Upper lobe of right lung (tissue), 1 donor: ENCODE measurements around the gene CHMP1A. TPM values are rescaled to one million over a fixed set of nuclear protein-coding genes. Genes with fewer than 3 reads are reported as not detected.
"Not testable (repeated sequence)": the region's sequence is repeated elsewhere in the genome, so short reads cannot be mapped to it uniquely, and the experiment has no call there.

ENCODE experiments used
- ATAC-seq: fragments of 200-7000 bp; cut with Tn5 transposase; one replicate; pipeline ENCODE4 v1.9.1; 2020; ENCODE audit warnings: mild to moderate bottlenecking, moderate library complexity
- DNase-seq: peaks from one replicate; pipeline ENCODE4 v3.0.0-alpha.2; 2020
- H3K27ac ChIP-seq: fragments of 200-600 bp; one replicate; pipeline ENCODE4 v1.8.0; 2022
- H3K27me3 ChIP-seq: fragments of 200-600 bp; one replicate; pipeline ENCODE4 v1.8.0; 2022; ENCODE audit warnings: mild to moderate bottlenecking
- H3K36me3 ChIP-seq: fragments of 200-600 bp; one replicate; pipeline ENCODE4 v1.8.0; 2022
- H3K4me1 ChIP-seq: fragments of 200-600 bp; one replicate; pipeline ENCODE4 v1.8.0; 2022
- H3K4me3 ChIP-seq: fragments of 200-600 bp; one replicate; pipeline ENCODE4 v1.8.0; 2022; ENCODE audit warnings: mild to moderate bottlenecking
- H3K9me3 ChIP-seq: fragments of 200-600 bp; one replicate; pipeline ENCODE4 v1.8.0; 2022
- CTCF ChIP-seq: fragments of 200-600 bp; IDR thresholded peaks from one replicate; pipeline ENCODE4 v1.8.0; 2022; ENCODE audit warnings: antibody characterized with exemption
- intact Hi-C: fragments of 100-400 bp; cut with DNase I; formaldehyde crosslinking; loops from one replicate; pipeline ENCODE4 v1.11.0; 2022
- total RNA-seq: library from RNA; stranded (reverse); fragmentation: NEBNext Ultra II Directional; extraction: Animal tissue kit (Norgen Biotek cat#: 25700); gene quantifications from one replicate; pipeline ENCODE4 v1.2.1, GENCODE V29; 2021
- donor health status: DM: no; HTN: yes; CAD: no; lungs with severe emphysema.

CHMP1A gene
- total RNA-seq, 1 donor from 2014 or later: 74.0 TPM

DNA sequence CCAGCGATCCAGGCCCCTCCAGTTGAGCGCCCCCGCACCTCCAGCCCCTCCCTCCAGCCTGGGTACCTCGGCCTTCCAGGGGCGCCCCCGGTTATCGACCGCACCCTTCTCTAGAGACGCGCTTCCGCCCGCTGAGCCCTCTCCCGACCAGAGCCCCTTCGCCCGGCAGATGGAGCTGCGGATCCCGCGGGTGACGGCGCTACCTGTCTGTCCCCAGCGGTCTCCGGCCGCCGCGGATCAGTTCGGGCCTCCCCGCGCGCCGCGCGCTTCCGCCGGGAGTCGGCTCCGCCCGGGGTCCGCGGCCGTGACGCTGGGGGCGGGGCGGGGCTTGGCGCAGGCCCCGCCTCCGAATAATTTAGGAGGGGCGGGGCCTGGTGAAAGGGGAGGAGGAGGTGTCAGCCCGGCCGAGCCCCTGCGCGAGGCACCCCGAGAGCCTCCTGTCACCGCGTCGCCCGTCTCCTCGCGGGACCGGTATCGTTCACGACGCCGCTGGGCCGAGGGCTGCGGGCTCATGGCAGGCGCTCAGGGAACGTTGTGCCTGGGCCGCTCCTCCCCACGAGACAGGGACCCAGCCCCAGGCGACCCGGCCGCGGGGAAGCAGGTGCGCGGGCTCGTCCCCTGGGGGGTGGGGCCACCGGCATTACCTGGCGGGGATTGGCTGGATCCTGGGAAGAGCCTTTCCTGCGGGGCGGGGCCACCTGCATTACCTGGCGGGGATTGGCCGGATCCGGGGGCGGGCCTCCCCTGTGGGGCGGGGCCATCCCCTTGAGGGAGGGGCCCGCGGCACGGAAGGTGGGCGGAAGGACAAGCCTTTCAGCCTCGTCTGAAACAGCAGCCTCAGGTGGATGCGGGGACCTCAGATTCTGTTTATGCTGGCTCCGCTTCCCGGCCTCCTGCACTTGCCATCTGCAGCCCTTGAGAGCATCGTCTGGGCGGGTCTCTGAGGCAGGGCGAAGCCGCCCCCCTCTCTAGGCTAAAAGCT lies 44.2 kb upstream of the CHMP1A start, which contains the start of gene SPATA2L:
Gene SPATA2L (minus strand): TSS at position 281 of the 982 bp plus-strand sequence. CDS start 473 bp downstream, outside the sequence.
- Histone ChIP-seq H3K27ac (peak within 1 kb of the TSS; percentile 84), H3K9me3 (no peaks in the 10 kb centered on the region), H3K36me3 (no peaks in the 10 kb centered on the region), H3K27me3 (no peaks in the 10 kb centered on the region), H3K4me1 (peaks cover 18% of the 10 kb centered on the region), H3K4me3 (peak within 1 kb of the TSS; percentile 70)
- intact Hi-C loops: no loop called here
- TF ChIP-seq CTCF: no peak
- ATAC-seq (peak; percentile 89), DNase-seq (peak; percentile 98)

DNA sequence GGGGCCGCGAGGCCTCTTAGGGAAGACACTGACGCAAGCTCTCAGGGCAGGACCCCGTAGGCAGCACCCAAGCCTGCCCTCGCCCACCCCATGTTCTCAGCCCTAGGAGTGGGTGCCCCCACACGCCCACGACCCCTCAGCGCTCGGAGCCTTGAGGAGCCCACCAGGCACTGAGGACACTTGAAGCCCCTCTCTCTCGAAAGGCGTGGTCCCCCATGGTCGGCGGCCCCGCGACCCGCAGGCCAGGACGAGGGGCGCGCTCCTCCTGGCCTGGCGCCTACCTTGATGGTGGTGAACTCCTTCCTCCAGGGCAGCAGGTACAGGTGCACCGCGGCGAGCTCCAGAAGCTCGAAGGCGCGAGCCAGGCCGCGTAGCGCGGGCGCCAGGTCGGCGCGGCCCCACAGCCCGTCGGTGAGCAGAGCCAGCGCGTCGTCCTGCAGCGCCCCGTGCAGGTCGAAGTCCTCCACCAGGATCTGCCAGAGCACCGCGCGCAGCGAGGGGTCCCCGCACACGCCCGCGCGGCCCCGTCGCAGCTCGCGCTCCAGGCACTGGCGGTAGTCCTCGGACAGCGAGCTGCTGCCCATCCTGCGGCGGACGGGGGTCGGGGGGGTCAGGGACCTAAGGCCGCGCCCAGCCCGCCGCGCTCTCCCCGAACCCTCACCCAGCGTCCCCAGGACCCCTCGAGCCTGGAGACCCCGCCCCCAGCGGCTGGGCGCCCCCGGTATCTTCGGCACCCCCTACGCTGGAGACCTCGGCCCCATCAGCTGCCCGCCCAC lies 43.3 kb upstream of the CHMP1A start:
- Histone ChIP-seq H3K36me3 (no peaks in the 10 kb centered on the region), H3K27ac (peak overlapping the region; percentile 84), H3K4me1 (peaks cover 14% of the 10 kb centered on the region), H3K9me3 (no peaks in the 10 kb centered on the region), H3K4me3 (peak overlapping the region; percentile 70), H3K27me3 (no peaks in the 10 kb centered on the region)
- peak; percentile 32 for ATAC-seq
- DNase-seq: peak; percentile 85
- TF ChIP-seq CTCF: peak; percentile 16
- intact Hi-C loops: no loop called here

DNA sequence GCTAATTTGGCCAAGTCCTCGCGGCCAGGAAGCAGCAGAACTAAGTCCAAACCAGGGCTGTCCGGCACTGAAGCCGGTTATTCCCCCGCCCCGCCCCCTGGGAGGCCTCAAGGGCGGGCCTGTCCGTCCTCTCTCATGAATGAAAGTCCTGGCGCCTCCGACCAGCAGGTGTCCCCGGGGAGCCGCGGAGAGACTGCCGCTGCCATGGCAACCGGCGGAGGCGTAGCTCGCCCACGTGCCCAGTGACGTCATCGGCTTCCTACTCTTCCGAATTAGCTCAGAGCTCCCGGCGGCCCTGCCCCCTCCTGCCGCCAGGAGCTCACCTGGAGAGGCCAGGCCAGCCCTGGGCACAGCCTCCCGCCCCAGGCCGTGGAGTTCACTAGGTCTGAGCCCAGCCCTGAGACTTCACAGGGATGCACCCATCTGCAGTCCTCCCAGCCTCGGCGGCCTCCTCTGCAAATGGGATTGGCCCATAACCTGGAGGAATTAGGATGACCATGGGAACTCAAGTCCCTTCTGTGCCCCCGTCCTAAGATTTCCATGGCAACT lies 42.7 kb upstream of the CHMP1A start:
- H3K9me3 ChIP-seq: no peaks in the 10 kb centered on the region
- ATAC-seq (peak; percentile 79), DNase-seq (peak; percentile 100)
- peak overlapping the region; percentile 84 for H3K27ac ChIP-seq
- no peaks in the 10 kb centered on the region for H3K27me3 ChIP-seq
- peak; percentile 83 for TF ChIP-seq CTCF
- intact Hi-C loops: no loop called here
- peaks cover 14% of the 10 kb centered on the region for H3K4me1 ChIP-seq
- peak overlapping the region; percentile 70 for H3K4me3 ChIP-seq
- H3K36me3 ChIP-seq: no peaks in the 10 kb centered on the region

DNA sequence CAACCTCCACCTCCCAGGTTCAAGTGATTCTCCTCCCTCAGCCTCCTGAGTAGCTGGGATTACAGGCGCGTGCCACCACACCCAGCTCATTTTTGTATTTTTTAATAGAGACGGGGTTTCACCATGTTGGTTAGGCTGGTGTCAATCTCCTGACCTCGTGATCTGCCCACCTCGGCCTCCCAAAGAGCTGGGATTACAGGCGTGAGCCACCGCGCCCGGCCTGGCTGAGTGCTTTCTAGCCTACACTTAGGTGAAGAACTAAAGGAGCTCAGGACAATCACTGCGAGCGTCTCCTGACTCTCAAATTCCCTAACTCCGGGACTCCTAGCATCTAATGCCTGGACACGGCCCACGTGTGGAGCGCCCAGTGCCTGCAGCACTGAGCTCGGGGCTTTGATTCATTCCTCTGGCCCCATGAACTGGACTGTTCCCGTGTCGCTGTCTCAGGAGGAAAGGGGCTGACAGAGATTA lies 42.2 kb upstream of the CHMP1A start:
- ATAC-seq, H3K9me3 ChIP-seq, H3K36me3 ChIP-seq, H3K27me3 ChIP-seq, DNase-seq, intact Hi-C loops: not testable (repeated sequence)
- Histone ChIP-seq H3K27ac (peak overlapping the region; percentile 43), H3K4me3 (peak overlapping the region; percentile 70), H3K4me1 (peaks cover 14% of the 10 kb centered on the region)

DNA sequence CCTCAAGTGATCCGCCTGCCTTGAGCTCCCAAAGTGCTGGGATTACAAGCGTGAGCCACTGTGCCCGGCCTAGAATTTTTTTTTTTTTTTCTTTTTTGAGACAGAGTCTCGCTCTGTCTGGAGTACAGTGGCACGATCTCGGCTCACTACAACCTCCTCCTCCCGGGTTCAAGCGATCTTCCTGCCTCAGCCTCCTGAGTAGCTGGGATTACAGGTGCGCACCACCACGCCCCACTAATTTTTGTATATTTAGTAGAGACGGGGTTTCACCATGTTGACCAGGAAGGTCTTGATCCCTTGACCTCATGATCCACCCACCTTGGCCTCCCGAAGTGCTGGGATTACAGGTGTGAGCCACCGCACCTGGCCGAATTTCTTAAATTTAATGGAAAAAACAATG lies 41.2 kb upstream of the CHMP1A start:
- ATAC-seq, DNase-seq, H3K27me3 ChIP-seq, intact Hi-C loops, H3K36me3 ChIP-seq, H3K4me3 ChIP-seq, H3K27ac ChIP-seq, H3K9me3 ChIP-seq: not testable (repeated sequence)
- H3K4me1 ChIP-seq: peaks cover 14% of the 10 kb centered on the region

GRCh38 chr16:89697616-89698331 lies 40.3 kb upstream of the CHMP1A start:
- DNase-seq: no peak

More at GRCh38 chr16:89697616-89698331, 40.3 kb upstream of the CHMP1A start:
- ATAC-seq: no peak
- no peaks in the 10 kb centered on the region for H3K36me3 ChIP-seq
- no peak overlapping the region for H3K4me3 ChIP-seq
- intact Hi-C loops: no loop called here
- TF ChIP-seq CTCF: no peak
- no peaks in the 10 kb centered on the region for H3K9me3 ChIP-seq
- H3K4me1 ChIP-seq: peaks cover 14% of the 10 kb centered on the region
- no peaks in the 10 kb centered on the region for H3K27me3 ChIP-seq
- no peak overlapping the region for H3K27ac ChIP-seq
